Esophagus squamous epithelium (tissue), 5 donors: ENCODE measurements around the gene FOXC1. TPM values are rescaled to one million over a fixed set of nuclear protein-coding genes. Genes with fewer than 3 reads are reported as not detected.

Source experiments
- DNase-seq: peaks from one replicate; lab custom pipeline; 2025; lab: John Stamatoyannopoulos, UW
- H3K27ac ChIP-seq, 4 donors: fragments of 200-600 bp; sonication (generic); one replicate each; pipeline ENCODE4 v1.5.1; 2016 to 2019; ENCODE audit warnings: mild to moderate bottlenecking in 1 of 4
- H3K27me3 ChIP-seq, 4 donors: fragments of 200-600 bp; sonication (generic); 1 replicate in 3 of 4; 2 replicates in 1 of 4; pipeline versions ENCODE4 v1.5.1 to v1.6.0; 2017 to 2021; ENCODE audit warnings: antibody characterized with exemption in 1 of 4
- H3K36me3 ChIP-seq, 3 donors: fragments of 200-600 bp; sonication (generic); one replicate each; pipeline ENCODE4 v1.5.1; 2016 to 2019
- H3K4me1 ChIP-seq, 3 donors: fragments of 200-600 bp; sonication (generic); one replicate each; pipeline ENCODE4 v1.5.1; 2017 to 2019
- H3K4me3 ChIP-seq, 4 donors: fragments of 200-600 bp; sonication (generic); 1 replicate in 3 of 4; 2 replicates in 1 of 4; pipeline ENCODE4 v1.5.1; 2016 to 2019; ENCODE audit warnings: mild to moderate bottlenecking in 2 of 4, moderate library complexity in 1 of 4
- H3K9me3 ChIP-seq, 3 donors: fragments of 200-600 bp; sonication (generic); one replicate each; pipeline ENCODE4 v1.5.1; 2016 to 2019
- POLR2A ChIP-seq, 4 donors: fragments of 450-650 bp; IDR thresholded peaks; one replicate each; pipeline ENCODE4 v1.6.1; 2017; ENCODE audit warnings: antibody characterized with exemption in 4 of 4, mild to moderate bottlenecking in 4 of 4, moderate library complexity in 3 of 4
- WGBS, 2 donors: methylation state at CpG; one replicate each; pipeline ENCODE4 v1.1.5; 2018; 5-methylcytosine and 5-hydroxymethylcytosine counted together
- intact Hi-C: fragments of 100-400 bp; cut with DNase I; formaldehyde crosslinking; loops from one replicate; pipeline ENCODE4 v1.15.0; 2022
- total RNA-seq, 4 donors: library from RNA; depleted of rRNA; stranded (reverse); fragments of >200 nt; gene quantifications; one replicate each; pipeline ENCODE4 v1.1.0, GENCODE V29; 2016
- TF ChIP-seq, protein P1 (sequence below), 6 experiments: fragments of 450-650 bp in 4 of 6; fragments of 200-600 bp in 2 of 6; sonication (generic) in 2 of 6; IDR thresholded peaks; one replicate each; pipeline ENCODE4 v1.5.1; 2016 to 2019; ENCODE audit warnings: antibody characterized with exemption in 6 of 6, mild to moderate bottlenecking in 4 of 6, moderate library complexity in 4 of 6
- donor health status: DM: yes; HTN: yes; CAD: no.

The FOXC1 gene
- total RNA-seq, 4 donors from 2014 or later, result 2.2 to 6.0 (median 3.4) TPM

DNA sequence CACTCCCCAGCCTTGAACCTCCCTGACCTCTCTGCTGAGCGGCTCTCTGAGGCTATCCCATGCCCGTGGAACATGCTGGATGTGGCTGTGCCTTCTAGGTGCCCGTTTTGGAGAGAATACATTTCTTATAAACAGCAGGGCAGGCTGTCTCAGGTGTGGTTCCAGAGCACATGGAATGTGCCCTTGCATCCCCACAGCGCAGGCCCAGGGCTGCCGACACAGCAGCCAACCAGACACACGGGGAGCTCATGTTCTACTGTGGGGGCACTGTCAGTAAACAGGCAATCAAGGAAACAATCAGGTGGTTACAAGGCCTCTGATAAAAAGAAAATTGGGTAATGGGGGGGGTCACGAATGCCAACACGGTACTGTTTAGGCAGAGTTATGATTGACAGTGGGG lies 30.8 kb downstream of the FOXC1 start:
- no peak for DNase-seq
- H3K36me3 ChIP-seq, result no peaks in the 10 kb centered on the region
- intact Hi-C loops, result no loop called here
- H3K4me1 ChIP-seq, result peaks cover 0 to 45% (median 27%) of the 10 kb centered on the region in 3 donors
- H3K9me3 ChIP-seq, result no peaks in the 10 kb centered on the region
- H3K27ac ChIP-seq, result no peak overlapping the region
- no peaks in the 10 kb centered on the region for H3K27me3 ChIP-seq
- no peak overlapping the region for H3K4me3 ChIP-seq
- WGBS, 2 donors, result 78 to 86% methylated on average over 3 to 8 of the region's 8 CpGs
- no peak for TF ChIP-seq POLR2A (IDR thresholded peaks at IDR 0.05)
- TF ChIP-seq, protein P1, sequence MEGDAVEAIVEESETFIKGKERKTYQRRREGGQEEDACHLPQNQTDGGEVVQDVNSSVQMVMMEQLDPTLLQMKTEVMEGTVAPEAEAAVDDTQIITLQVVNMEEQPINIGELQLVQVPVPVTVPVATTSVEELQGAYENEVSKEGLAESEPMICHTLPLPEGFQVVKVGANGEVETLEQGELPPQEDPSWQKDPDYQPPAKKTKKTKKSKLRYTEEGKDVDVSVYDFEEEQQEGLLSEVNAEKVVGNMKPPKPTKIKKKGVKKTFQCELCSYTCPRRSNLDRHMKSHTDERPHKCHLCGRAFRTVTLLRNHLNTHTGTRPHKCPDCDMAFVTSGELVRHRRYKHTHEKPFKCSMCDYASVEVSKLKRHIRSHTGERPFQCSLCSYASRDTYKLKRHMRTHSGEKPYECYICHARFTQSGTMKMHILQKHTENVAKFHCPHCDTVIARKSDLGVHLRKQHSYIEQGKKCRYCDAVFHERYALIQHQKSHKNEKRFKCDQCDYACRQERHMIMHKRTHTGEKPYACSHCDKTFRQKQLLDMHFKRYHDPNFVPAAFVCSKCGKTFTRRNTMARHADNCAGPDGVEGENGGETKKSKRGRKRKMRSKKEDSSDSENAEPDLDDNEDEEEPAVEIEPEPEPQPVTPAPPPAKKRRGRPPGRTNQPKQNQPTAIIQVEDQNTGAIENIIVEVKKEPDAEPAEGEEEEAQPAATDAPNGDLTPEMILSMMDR (IDR thresholded peaks at IDR 0.05), result no peak

DNA sequence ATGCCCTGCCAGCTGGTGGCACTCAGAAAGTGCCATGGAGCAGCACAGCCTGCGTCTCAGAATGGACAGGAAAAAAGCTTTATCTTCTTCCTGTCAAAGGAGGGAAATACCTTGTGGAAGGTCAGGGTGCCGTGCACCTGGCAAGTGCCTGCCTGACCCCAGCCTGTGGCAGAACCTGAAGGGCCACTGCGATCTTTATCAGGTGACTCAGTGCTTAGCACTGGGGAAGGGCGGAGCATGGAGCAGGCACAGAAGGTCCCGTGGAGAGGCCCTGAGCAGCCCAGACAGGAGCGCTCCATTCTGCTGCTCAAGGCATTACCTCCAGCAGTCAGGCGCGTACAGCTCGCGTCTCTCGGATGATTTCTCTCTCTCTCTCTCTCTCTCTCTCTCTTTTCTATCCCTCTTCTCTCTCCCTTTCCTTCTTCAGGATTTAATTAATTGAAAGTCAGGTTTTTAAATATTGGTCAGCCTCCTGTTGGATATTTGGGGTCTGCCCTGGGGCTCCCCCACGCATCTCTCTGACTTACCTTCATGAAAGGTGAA lies 31.7 kb downstream of the FOXC1 start:
- peak overlapping the region in 2 of 4 donors; percentile 1 to 21 for H3K27ac ChIP-seq
- H3K36me3 ChIP-seq, result no peaks in the 10 kb centered on the region
- intact Hi-C loops, result no loop called here
- H3K9me3 ChIP-seq, result no peaks in the 10 kb centered on the region
- 48 to 64% methylated on average over 11 to 12 of the region's 12 CpGs for WGBS, 2 donors
- peak in 1 of 4 donors; percentile 15 for TF ChIP-seq POLR2A (IDR thresholded peaks at IDR 0.05)
- TF ChIP-seq, protein P1 (IDR thresholded peaks at IDR 0.05), result peak in 1 of 6 experiments; percentile 8
- no peak overlapping the region for H3K4me3 ChIP-seq
- H3K27me3 ChIP-seq, result no peaks in the 10 kb centered on the region
- DNase-seq, result no peak
- H3K4me1 ChIP-seq, result peaks cover 0 to 46% (median 27%) of the 10 kb centered on the region in 3 donors

DNA sequence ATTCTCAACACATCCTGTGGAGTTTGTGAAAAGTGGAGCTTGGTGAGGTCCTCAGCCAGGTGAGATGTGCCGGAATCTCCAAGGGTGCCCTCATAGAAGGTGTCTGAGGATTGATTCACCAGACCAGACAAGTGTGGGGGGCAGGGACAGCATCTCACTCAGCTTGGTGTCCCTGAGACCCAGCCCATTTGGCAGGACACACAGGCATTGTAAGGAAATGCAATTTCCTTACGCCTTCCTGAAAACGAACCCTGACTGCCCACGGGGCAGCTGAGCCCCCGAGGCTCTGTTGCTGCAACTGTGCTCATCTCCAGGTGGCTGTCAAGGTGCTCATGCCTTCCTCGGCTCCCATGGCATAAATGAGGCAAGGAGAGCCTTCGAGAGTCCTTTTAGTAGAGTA lies 33.4 kb downstream of the FOXC1 start:
- no peak for TF ChIP-seq POLR2A (IDR thresholded peaks at IDR 0.05)
- TF ChIP-seq, protein P1 (IDR thresholded peaks at IDR 0.05), result no peak
- H3K27me3 ChIP-seq, result no peaks in the 10 kb centered on the region
- DNase-seq, result no peak
- no peaks in the 10 kb centered on the region for H3K36me3 ChIP-seq
- H3K4me3 ChIP-seq, result no peak overlapping the region
- no peak overlapping the region for H3K27ac ChIP-seq
- intact Hi-C loops, result no loop called here
- 66% methylated on average over 7 of the region's 7 CpGs; no CpG with 5 or more reads in 1 of the 2 donors for WGBS, 2 donors
- H3K4me1 ChIP-seq, result peaks cover 0 to 31% (median 12%) of the 10 kb centered on the region in 3 donors
- no peaks in the 10 kb centered on the region for H3K9me3 ChIP-seq

DNA sequence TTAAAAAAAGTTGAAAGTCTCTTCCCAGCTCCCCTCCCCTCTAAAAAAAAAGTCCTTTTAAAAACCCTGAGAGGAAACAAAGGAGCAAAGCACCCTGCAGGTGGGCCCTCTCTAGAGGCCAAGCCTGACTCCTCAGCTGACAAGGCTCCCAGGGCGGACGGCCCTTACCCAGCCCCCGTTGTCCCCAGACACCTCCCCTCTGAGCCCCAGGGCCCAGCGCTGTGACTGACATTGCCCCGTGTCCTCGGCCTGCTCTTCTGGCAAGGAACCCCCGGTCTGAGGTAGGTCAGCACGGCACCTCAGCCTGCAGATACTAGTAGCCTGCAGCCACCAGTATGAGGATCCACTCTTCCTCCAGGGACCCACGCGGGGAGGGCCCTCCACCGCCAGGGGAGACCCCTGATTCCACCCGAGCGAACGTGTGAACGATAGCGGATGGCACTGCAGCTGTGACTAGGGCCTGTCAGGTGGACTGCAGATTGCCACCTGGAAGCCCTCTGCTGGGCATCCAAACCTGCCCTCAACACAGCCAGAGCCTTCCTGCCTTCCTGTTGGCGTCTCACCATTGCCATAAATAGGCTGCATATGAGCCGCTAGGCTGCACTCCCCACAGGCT lies 34.2 kb downstream of the FOXC1 start:
- TF ChIP-seq, protein P1 (IDR thresholded peaks at IDR 0.05), result no peak
- no peak for TF ChIP-seq POLR2A (IDR thresholded peaks at IDR 0.05)
- no peaks in the 10 kb centered on the region for H3K27me3 ChIP-seq
- intact Hi-C loops, result no loop called here
- no peak overlapping the region for H3K4me3 ChIP-seq
- peaks cover 0 to 31% (median 12%) of the 10 kb centered on the region in 3 donors for H3K4me1 ChIP-seq
- H3K27ac ChIP-seq, result no peak overlapping the region
- no peaks in the 10 kb centered on the region for H3K9me3 ChIP-seq
- WGBS, 2 donors, result 86 to 93% methylated on average over 7 to 10 of the region's 18 CpGs
- DNase-seq, result no peak
- no peaks in the 10 kb centered on the region for H3K36me3 ChIP-seq

DNA sequence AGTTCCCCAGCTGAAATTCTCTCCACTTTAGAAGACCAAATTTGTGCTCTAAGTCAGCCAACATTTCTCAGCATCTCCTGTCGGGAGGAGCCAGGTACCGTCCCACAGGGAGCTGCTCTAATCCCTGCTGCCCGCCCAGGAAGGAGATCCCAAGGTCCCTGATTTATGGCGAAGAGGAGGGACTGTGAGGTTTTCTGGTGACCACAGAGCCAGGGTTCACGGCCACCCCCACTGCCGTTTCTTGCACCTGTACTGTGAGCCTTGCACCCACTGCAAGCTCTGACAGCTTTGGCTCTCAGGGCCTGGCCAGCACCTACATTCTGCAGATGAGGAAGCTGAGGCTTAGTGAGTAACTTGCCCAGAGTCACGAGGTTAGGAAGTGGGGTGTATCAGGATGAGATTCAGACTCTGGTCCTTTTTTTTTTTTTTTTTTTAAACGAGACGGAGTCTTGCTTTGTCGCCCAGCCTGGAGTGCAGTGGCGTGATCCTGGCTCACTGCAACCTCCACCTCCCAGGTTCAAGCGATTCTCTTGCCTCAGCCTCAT lies 34.9 kb downstream of the FOXC1 start:
- no peak overlapping the region for H3K27ac ChIP-seq
- intact Hi-C loops, result no loop called here
- no peak for DNase-seq
- no peaks in the 10 kb centered on the region for H3K36me3 ChIP-seq
- no peaks in the 10 kb centered on the region for H3K27me3 ChIP-seq
- peaks cover 0 to 31% (median 12%) of the 10 kb centered on the region in 3 donors for H3K4me1 ChIP-seq
- TF ChIP-seq, protein P1 (IDR thresholded peaks at IDR 0.05), result no peak
- no peak for TF ChIP-seq POLR2A (IDR thresholded peaks at IDR 0.05)
- H3K4me3 ChIP-seq, result no peak overlapping the region
- WGBS, 2 donors, result 72 to 82% methylated on average over 6 to 12 of the region's 12 CpGs
- no peaks in the 10 kb centered on the region for H3K9me3 ChIP-seq
